C4-2B (cell line): Measurements from ENCODE around the gene WWC1.

Experiments
- H3K27ac ChIP-seq: fragments of 450-650 bp; 2 replicates; pipeline ENCODE4 v1.5.1; 2017
- ZFX ChIP-seq: fragments of 450-650 bp; IDR thresholded peaks from 2 replicates; pipeline ENCODE4 v1.6.1; 2017
- TF ChIP-seq, protein P1 (sequence below): fragments of 450-650 bp; conservative IDR thresholded peaks from 2 replicates; pipeline ENCODE4 v1.5.1; 2017; ENCODE audit warnings: mild to moderate bottlenecking

The WWC1 gene

GRCh38 chr5:168362097-168362885 lies 70.8 kb downstream of the WWC1 start:
- TF ChIP-seq, protein P1, sequence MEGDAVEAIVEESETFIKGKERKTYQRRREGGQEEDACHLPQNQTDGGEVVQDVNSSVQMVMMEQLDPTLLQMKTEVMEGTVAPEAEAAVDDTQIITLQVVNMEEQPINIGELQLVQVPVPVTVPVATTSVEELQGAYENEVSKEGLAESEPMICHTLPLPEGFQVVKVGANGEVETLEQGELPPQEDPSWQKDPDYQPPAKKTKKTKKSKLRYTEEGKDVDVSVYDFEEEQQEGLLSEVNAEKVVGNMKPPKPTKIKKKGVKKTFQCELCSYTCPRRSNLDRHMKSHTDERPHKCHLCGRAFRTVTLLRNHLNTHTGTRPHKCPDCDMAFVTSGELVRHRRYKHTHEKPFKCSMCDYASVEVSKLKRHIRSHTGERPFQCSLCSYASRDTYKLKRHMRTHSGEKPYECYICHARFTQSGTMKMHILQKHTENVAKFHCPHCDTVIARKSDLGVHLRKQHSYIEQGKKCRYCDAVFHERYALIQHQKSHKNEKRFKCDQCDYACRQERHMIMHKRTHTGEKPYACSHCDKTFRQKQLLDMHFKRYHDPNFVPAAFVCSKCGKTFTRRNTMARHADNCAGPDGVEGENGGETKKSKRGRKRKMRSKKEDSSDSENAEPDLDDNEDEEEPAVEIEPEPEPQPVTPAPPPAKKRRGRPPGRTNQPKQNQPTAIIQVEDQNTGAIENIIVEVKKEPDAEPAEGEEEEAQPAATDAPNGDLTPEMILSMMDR: no peak
- no peak for TF ChIP-seq ZFX
- peak overlapping the region; percentile 90 for H3K27ac ChIP-seq

DNA sequence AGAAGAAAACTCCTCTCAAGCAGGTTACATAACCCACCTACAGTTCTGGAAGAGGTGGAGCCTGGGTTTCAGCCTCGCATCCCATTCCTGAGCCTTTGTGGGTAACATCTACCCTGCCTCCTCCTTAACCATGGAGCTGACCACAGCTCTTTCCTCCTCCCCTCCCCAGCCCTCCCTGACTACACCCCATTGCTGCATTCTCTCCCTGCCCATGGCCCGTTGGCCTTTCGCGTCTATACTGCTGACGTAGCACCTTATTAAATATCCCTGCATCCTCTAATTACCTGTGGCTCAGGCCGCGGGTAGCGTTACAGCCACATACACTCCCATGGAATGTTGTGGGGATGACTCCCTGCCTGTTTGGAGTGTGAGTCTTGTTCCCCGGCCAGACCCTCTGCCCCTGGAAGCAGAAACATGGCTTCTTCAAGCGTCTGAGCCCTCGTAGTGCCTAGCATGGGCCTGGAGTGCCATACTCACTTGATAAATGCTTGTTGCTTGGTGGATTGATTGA lies 72.8 kb downstream of the WWC1 start:
- peak overlapping the region; percentile 90 for H3K27ac ChIP-seq
- TF ChIP-seq, protein P1: no peak
- TF ChIP-seq ZFX: no peak

GRCh38 chr5:168364750-168365550 lies 73.5 kb downstream of the WWC1 start:
- no peak for TF ChIP-seq ZFX
- TF ChIP-seq, protein P1: no peak
- H3K27ac ChIP-seq: peak overlapping the region; percentile 90

DNA sequence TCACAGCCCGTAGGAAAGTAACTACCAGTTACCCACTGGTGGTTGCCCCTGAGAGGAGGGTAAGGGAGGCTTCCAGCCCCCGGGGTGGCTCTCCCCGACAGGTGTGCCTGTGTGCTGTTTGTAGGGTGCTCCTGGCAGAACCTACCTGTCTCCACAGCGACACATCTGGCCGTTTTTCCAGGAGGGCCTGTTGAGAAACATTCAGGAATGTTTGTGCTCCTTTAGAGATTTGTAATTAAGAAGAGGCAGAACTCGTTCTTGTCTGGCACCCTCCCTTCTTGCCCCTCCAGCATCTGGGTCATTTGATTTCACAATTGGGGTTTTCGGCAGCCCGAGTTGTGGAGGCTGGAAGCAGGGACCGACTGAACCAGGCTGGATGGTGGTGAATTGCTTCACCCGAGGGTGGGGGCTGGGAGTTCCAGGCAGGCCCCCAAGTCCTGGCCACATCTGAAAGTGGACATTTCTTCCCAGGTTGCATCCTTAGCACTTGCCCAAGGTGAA lies 74.2 kb downstream of the WWC1 start:
- no peak for TF ChIP-seq ZFX
- TF ChIP-seq, protein P1: peak; percentile 75
- H3K27ac ChIP-seq: peak overlapping the region; percentile 90

GRCh38 chr5:168366116-168366515 lies 74.7 kb downstream of the WWC1 start:
- TF ChIP-seq, protein P1: no peak
- no peak for TF ChIP-seq ZFX
- peak overlapping the region; percentile 90 for H3K27ac ChIP-seq

DNA sequence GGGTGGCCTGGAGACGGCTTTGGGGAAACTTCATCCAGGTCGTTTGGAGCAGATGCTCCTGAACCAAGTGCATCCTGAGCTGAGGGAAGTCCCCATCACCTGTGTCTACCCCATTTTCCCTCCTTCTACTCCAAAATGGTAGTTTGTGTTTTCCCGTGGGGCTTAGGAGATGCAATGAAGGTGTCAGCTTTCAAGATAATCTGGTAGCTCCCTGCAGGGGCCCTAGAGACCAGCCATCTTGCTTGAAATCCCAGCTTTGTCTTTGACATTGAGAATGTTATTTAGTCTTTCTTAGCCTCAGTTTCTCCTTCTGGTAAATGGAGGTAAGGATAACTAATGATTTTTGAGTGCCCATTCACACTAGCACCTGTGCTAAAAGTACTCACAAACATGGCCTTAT lies 77.4 kb downstream of the WWC1 start:
- H3K27ac ChIP-seq: peak overlapping the region; percentile 50
- TF ChIP-seq, protein P1: no peak
- TF ChIP-seq ZFX: no peak

DNA sequence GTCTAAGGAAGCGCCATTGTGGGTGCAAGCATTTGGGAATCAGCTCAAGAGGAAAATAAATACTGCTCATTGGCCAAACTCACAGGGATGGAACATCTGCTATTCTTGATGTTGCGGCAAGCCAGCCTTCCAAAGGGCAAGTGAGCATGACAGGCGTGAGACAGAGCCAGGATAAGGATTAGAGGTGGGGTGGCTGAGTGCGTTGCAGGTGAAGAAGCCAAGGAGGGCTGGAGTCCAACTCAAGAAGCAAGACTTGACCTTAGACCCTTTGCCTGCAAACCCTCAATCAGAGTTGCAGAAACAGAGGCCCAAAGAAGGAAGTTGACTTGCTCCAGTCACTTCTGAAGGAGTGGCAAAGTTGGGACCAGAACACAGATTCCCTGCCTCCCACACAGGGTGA lies 79.4 kb downstream of the WWC1 start:
- no peak for TF ChIP-seq ZFX
- TF ChIP-seq, protein P1: no peak
- H3K27ac ChIP-seq: no peak overlapping the region
